Naive B cell (primary cell): ENCODE results near the gene PCTP. TPM values are rescaled to one million over a fixed set of nuclear protein-coding genes. Genes with fewer than 3 reads are reported as not detected.

Source experiments
- ATAC-seq, 2 donors: fragments of 150-1000 bp; cut with Tn5 transposase; 2 replicates each; pipeline ENCODE4 v1.10.0; 2021; ENCODE audit warnings: low read depth in 2 of 2, mild to moderate bottlenecking in 2 of 2, moderate library complexity in 2 of 2
- DNase-seq: peaks from one replicate; pipeline ENCODE4 v3.0.0; 2022
- H3K27ac Mint-ChIP-seq, 6 donors: one replicate each; pipeline ENCODE4 v1.8.0; 2020 to 2022; ENCODE audit warnings: mild to moderate bottlenecking in 6 of 6, mixed read lengths in 6 of 6, moderate library complexity in 5 of 6, inconsistent platforms in 2 of 6
- H3K27me3 Mint-ChIP-seq, 3 donors: one replicate each; pipeline ENCODE4 v1.8.0; 2021 to 2022; ENCODE audit warnings: mixed read lengths in 3 of 3, mild to moderate bottlenecking in 1 of 3
- H3K36me3 Mint-ChIP-seq, 2 donors: one replicate each; pipeline ENCODE4 v1.8.0; 2020 to 2022; ENCODE audit warnings: mixed read lengths in 2 of 2, inconsistent platforms in 1 of 2, mild to moderate bottlenecking in 1 of 2
- H3K4me1 Mint-ChIP-seq, 3 donors: one replicate each; pipeline ENCODE4 v1.8.0; 2020 to 2022; ENCODE audit warnings: mixed read lengths in 3 of 3, inconsistent platforms in 1 of 3, mild to moderate bottlenecking in 1 of 3, moderate library complexity in 1 of 3
- H3K4me3 Mint-ChIP-seq, 8 donors: one replicate each; pipeline ENCODE4 v1.8.0; 2020 to 2022; ENCODE audit warnings: mild to moderate bottlenecking in 8 of 8, mixed read lengths in 8 of 8, moderate library complexity in 8 of 8, inconsistent platforms in 2 of 8
- H3K9me3 Mint-ChIP-seq, 7 donors: one replicate each; pipeline ENCODE4 v1.8.0; 2020 to 2022; ENCODE audit warnings: mixed read lengths in 7 of 7, mild to moderate bottlenecking in 5 of 7, inconsistent platforms in 2 of 7, moderate library complexity in 1 of 7
- polyA plus RNA-seq, 6 donors: library from polyadenylated mRNA; unstranded; fragments of 300-500 nt; fragmentation: Illumina TruSeq; gene quantifications; one replicate each; pipeline ENCODE4 v1.2.3, GENCODE V29; 2021; ENCODE audit warnings: low read depth in 6 of 6

The PCTP gene
- polyA plus RNA-seq, 6 donors from 2014 or later, result 2.2 to 10.2 (median 5.1) TPM

- no peak overlapping the region for H3K27ac Mint-ChIP-seq
- no peaks in the 10 kb centered on the region for H3K9me3 Mint-ChIP-seq
- no peaks in the 10 kb centered on the region for H3K36me3 Mint-ChIP-seq
- no peak overlapping the region for H3K4me3 Mint-ChIP-seq
- no peak for ATAC-seq
- peaks cover 23 to 50% (median 28%) of the 10 kb centered on the region in 3 donors for H3K27me3 Mint-ChIP-seq
- DNase-seq, result no peak
- H3K4me1 Mint-ChIP-seq, result no peaks in the 10 kb centered on the region
These were observed 20.0 kb upstream of the PCTP start for GRCh38 chr17:55730808-55731207.

- no peaks in the 10 kb centered on the region for H3K4me1 Mint-ChIP-seq
- peaks cover 23 to 43% (median 23%) of the 10 kb centered on the region in 3 donors for H3K27me3 Mint-ChIP-seq
- H3K36me3 Mint-ChIP-seq, result no peaks in the 10 kb centered on the region
- H3K9me3 Mint-ChIP-seq, result no peaks in the 10 kb centered on the region
- H3K4me3 Mint-ChIP-seq, result no peak overlapping the region
- no peak overlapping the region for H3K27ac Mint-ChIP-seq
- no peak for DNase-seq
- no peak for ATAC-seq
These were observed 19.1 kb upstream of the PCTP start for GRCh38 chr17:55731586-55732250.

- H3K27ac Mint-ChIP-seq, result no peak overlapping the region
- H3K9me3 Mint-ChIP-seq, result no peaks in the 10 kb centered on the region
- no peak for ATAC-seq
- H3K4me1 Mint-ChIP-seq, result peaks cover 7 to 13% (median 9%) of the 10 kb centered on the region in 3 donors
- H3K4me3 Mint-ChIP-seq, result no peak overlapping the region
- no peak for DNase-seq
- peaks cover 13 to 29% (median 15%) of the 10 kb centered on the region in 3 donors for H3K27me3 Mint-ChIP-seq
- no peaks in the 10 kb centered on the region for H3K36me3 Mint-ChIP-seq
These were observed 16.6 kb upstream of the PCTP start for GRCh38 chr17:55734128-55734781.

- H3K9me3 Mint-ChIP-seq, result no peaks in the 10 kb centered on the region
- DNase-seq (no peak), ATAC-seq (peak; percentile 32 to 37)
- peak overlapping the region in 1 of 6 donors; percentile 37 for H3K27ac Mint-ChIP-seq
- H3K27me3 Mint-ChIP-seq, result peaks cover 13 to 37% (median 15%) of the 10 kb centered on the region in 3 donors
- H3K4me1 Mint-ChIP-seq, result peaks cover 7 to 13% (median 9%) of the 10 kb centered on the region in 3 donors
- no peaks in the 10 kb centered on the region for H3K36me3 Mint-ChIP-seq
- H3K4me3 Mint-ChIP-seq, result no peak overlapping the region
These were observed 15.0 kb upstream of the PCTP start for GRCh38 chr17:55735731-55736405.

- no peak for ATAC-seq
- no peaks in the 10 kb centered on the region for H3K9me3 Mint-ChIP-seq
- H3K4me1 Mint-ChIP-seq, result peaks cover 14 to 21% (median 15%) of the 10 kb centered on the region in 3 donors
These were observed 12.8 kb upstream of the PCTP start for GRCh38 chr17:55737976-55738501.

GRCh38 chr17:55740511-55741355 is 10.1 kb upstream of the PCTP start:
- Mint-ChIP-seq H3K4me3 (no peak overlapping the region), H3K36me3 (no peaks in the 10 kb centered on the region), H3K27ac (peak overlapping the region in 1 of 6 donors; percentile 24), H3K4me1 (peaks cover 14 to 21% (median 17%) of the 10 kb centered on the region in 3 donors), H3K9me3 (no peaks in the 10 kb centered on the region), H3K27me3 (peaks cover 0 to 16% (median 2%) of the 10 kb centered on the region in 3 donors)
- no peak for ATAC-seq
- DNase-seq, result no peak

More at GRCh38 chr17:55737976-55738501, 12.8 kb upstream of the PCTP start:
- no peaks in the 10 kb centered on the region for H3K36me3 Mint-ChIP-seq
- H3K4me3 Mint-ChIP-seq, result peak overlapping the region in 2 of 8 donors; percentile 10 to 17
- no peak for DNase-seq
- H3K27me3 Mint-ChIP-seq, result peaks cover 6 to 22% (median 11%) of the 10 kb centered on the region in 3 donors
- peak overlapping the region in 2 of 6 donors; percentile 26 to 93 for H3K27ac Mint-ChIP-seq

GRCh38 chr17:55741356-55741700 is 9.5 kb upstream of the PCTP start:
- H3K27ac Mint-ChIP-seq, result no peak overlapping the region
- peaks cover 0 to 18% (median 0%) of the 10 kb centered on the region in 3 donors for H3K27me3 Mint-ChIP-seq
- DNase-seq, result no peak
- H3K9me3 Mint-ChIP-seq, result no peaks in the 10 kb centered on the region
- peaks cover 14 to 21% (median 17%) of the 10 kb centered on the region in 3 donors for H3K4me1 Mint-ChIP-seq
- H3K36me3 Mint-ChIP-seq, result no peaks in the 10 kb centered on the region
- no peak for ATAC-seq
- H3K4me3 Mint-ChIP-seq, result no peak overlapping the region

GRCh38 chr17:55742272-55743102 is 8.4 kb upstream of the PCTP start:
- Mint-ChIP-seq H3K36me3 (no peaks in the 10 kb centered on the region), H3K27ac (peak overlapping the region in 2 of 6 donors; percentile 56 to 57), H3K9me3 (no peaks in the 10 kb centered on the region), H3K27me3 (peaks cover 0 to 29% (median 3%) of the 10 kb centered on the region in 3 donors), H3K4me1 (peaks cover 14 to 18% (median 17%) of the 10 kb centered on the region in 3 donors), H3K4me3 (peak overlapping the region in 2 of 8 donors; percentile 12 to 37)
- no peak for DNase-seq
- peak; percentile 58 to 62 for ATAC-seq

- Mint-ChIP-seq H3K4me1 (peaks cover 8 to 12% (median 11%) of the 10 kb centered on the region in 3 donors), H3K27me3 (peaks cover 3 to 36% (median 3%) of the 10 kb centered on the region in 3 donors), H3K36me3 (no peaks in the 10 kb centered on the region), H3K27ac (peak overlapping the region in 1 of 6 donors; percentile 56), H3K4me3 (peak overlapping the region in 1 of 8 donors; percentile 37), H3K9me3 (no peaks in the 10 kb centered on the region)
- DNase-seq (no peak), ATAC-seq (no peak)
These were observed 7.7 kb upstream of the PCTP start for GRCh38 chr17:55743103-55743679.

- Mint-ChIP-seq H3K36me3 (no peaks in the 10 kb centered on the region), H3K27ac (no peak overlapping the region), H3K4me3 (no peak overlapping the region), H3K4me1 (peaks cover 6 to 10% (median 8%) of the 10 kb centered on the region in 3 donors), H3K9me3 (no peaks in the 10 kb centered on the region), H3K27me3 (peaks cover 11 to 39% (median 11%) of the 10 kb centered on the region in 3 donors)
- ATAC-seq (no peak), DNase-seq (no peak)
These were observed 5.6 kb upstream of the PCTP start for GRCh38 chr17:55745258-55745657.

GRCh38 chr17:55746466-55746865 is 4.4 kb upstream of the PCTP start:
- ATAC-seq (no peak), DNase-seq (no peak)
- Mint-ChIP-seq H3K36me3 (no peaks in the 10 kb centered on the region), H3K27ac (no peak overlapping the region), H3K9me3 (no peaks in the 10 kb centered on the region), H3K4me1 (peaks cover 12 to 20% (median 15%) of the 10 kb centered on the region in 3 donors), H3K4me3 (no peak overlapping the region), H3K27me3 (peaks cover 11 to 35% (median 16%) of the 10 kb centered on the region in 3 donors)

- no peaks in the 10 kb centered on the region for H3K9me3 Mint-ChIP-seq
- ATAC-seq (no peak), DNase-seq (no peak)
- H3K36me3 Mint-ChIP-seq, result no peaks in the 10 kb centered on the region
- H3K27me3 Mint-ChIP-seq, result peaks cover 11 to 35% (median 16%) of the 10 kb centered on the region in 3 donors
- H3K4me1 Mint-ChIP-seq, result peaks cover 16 to 22% (median 21%) of the 10 kb centered on the region in 3 donors
- H3K27ac Mint-ChIP-seq, result no peak overlapping the region
- H3K4me3 Mint-ChIP-seq, result no peak overlapping the region
These were observed 3.6 kb upstream of the PCTP start for GRCh38 chr17:55747209-55747608.
